Heart left ventricle (tissue), 16 donors: Measurements from ENCODE around the gene CFAP45. TPM values are rescaled to one million over a fixed set of nuclear protein-coding genes. Genes with fewer than 3 reads are reported as not detected.

Source experiments
- ATAC-seq, 4 donors: fragments of 200-7000 bp; cut with Tn5 transposase; one replicate each; pipeline ENCODE4 v1.9.1; 2020 to 2022; ENCODE audit warnings: moderate library complexity in 4 of 4, mild to moderate bottlenecking in 3 of 4, moderate number of reproducible peaks in 1 of 4
- DNase-seq, 5 donors: peaks; one replicate each; pipeline ENCODE4 v3.0.0-alpha.2; 2020
- H3K27ac ChIP-seq, 12 donors: fragments of 200-600 bp; sonication (generic) in 4 of 12; one replicate each; pipeline versions ENCODE4 v1.5.0 to v1.8.0; 2016 to 2022; ENCODE audit warnings: mild to moderate bottlenecking in 2 of 12
- H3K27me3 ChIP-seq, 9 donors: fragments of 200-600 bp; sonication (generic) in 2 of 9; one replicate each; pipeline versions ENCODE4 v1.5.1 to v1.8.0; 2016 to 2022; ENCODE audit warnings: mild to moderate bottlenecking in 3 of 9
- H3K36me3 ChIP-seq, 9 donors: fragments of 200-600 bp; sonication (generic) in 2 of 9; one replicate each; pipeline versions ENCODE4 v1.5.0 to v1.8.0; 2018 to 2022; ENCODE audit warnings: mild to moderate bottlenecking in 2 of 9
- H3K4me1 ChIP-seq, 12 donors: fragments of 200-600 bp; sonication (generic) in 4 of 12; one replicate each; pipeline versions ENCODE4 v1.5.0 to v1.8.0; 2016 to 2022; ENCODE audit warnings: mild to moderate bottlenecking in 3 of 12
- H3K4me3 ChIP-seq, 12 donors: fragments of 200-600 bp; sonication (generic) in 4 of 12; one replicate each; pipeline versions ENCODE4 v1.5.0 to v1.8.0; 2017 to 2022; ENCODE audit warnings: mild to moderate bottlenecking in 9 of 12, moderate library complexity in 4 of 12
- H3K9me3 ChIP-seq, 12 donors: fragments of 200-600 bp; sonication (generic) in 4 of 12; one replicate each; pipeline versions ENCODE4 v1.5.0 to v1.8.0; 2016 to 2022; ENCODE audit warnings: mild to moderate bottlenecking in 1 of 12
- CTCF ChIP-seq, 12 donors: fragments of 200-600 bp; sonication (generic) in 4 of 12; IDR thresholded peaks; one replicate each; pipeline versions ENCODE4 v1.5.0 to v1.8.0; 2018 to 2022; ENCODE audit warnings: antibody characterized with exemption in 12 of 12, mild to moderate bottlenecking in 5 of 12
- POLR2A ChIP-seq, 2 donors: fragments of 450-650 bp; IDR thresholded peaks; one replicate each; pipeline ENCODE4 v1.6.1; 2017; ENCODE audit warnings: antibody characterized with exemption in 2 of 2, mild to moderate bottlenecking in 2 of 2, moderate library complexity in 2 of 2
- WGBS, 4 donors: extraction: QIAGEN DNeasy Blood & Tissue Kit in 2 of 4; methylation state at CpG; one replicate each; pipeline versions ENCODE4 v1.1.5 to v1.1.7; 2013 to 2018; 5-methylcytosine and 5-hydroxymethylcytosine counted together
- intact Hi-C, 10 donors: fragments of 100-400 bp; cut with DNase I; formaldehyde crosslinking; loops; one replicate each; pipeline versions ENCODE4 v1.11.1 to v1.14.2; 2022
- polyA plus RNA-seq, 2 donors: library from polyadenylated mRNA; stranded (reverse); fragments of 200-250 nt; gene quantifications; one replicate each; pipeline ENCODE4 v1.2.3, GENCODE V29; 2013
- total RNA-seq, 9 donors: library from RNA; depleted of rRNA in 2 of 9; stranded (reverse); fragments of >200 nt in 2 of 9; fragmentation: NEBNext Ultra II Directional in 3 of 9; extraction: Animal tissue kit (Norgen Biotek cat#: 25700) in 3 of 9; gene quantifications; one replicate each; pipeline versions ENCODE4 v1.1.0 to v1.2.4, GENCODE V29; 2016 to 2023
- donor health status: ischemic (EF 13 %, LVEDD 7.1; RV severe dilation, severe dysfunction).
- donor health status: healthy with polysubstance abuse.
- donor health status: DM: no; HTN: yes; CAD: no.
- donor health status: DM: no; HTN: no; CAD: no.
- donor health status: ischemic (EF 25% LVEDD 6.9; RV normal size, moderate dysfunction).
- donor health status: ischemic (EF 25% LVEDD 5.7; RV mildly dilated, moderate dysfunction).
- donor health status: healthy.
- donor health status: DM: yes; HTN: yes; CAD: no.
- donor health status: ischemic (EF 35%, LVEDD 5.7; RV mildly dilated, moderate dysfunction).
- donor health status: nonischemic (EF 11% LVEDD 7.7; RV severe dilation, severe dysfunction).
- donor health status: DM: yes; HTN: yes; CAD: no.
- donor health status: PGD.
- donor health status: ischemic (EF 29% LVEDD 5.4; RV normal size, mild dysfunction).
- donor health status: nonischemic (EF 23%, LVEDD 6.1; RV moderate dilation, normal function).

Gene CFAP45
- total and polyA plus RNA-seq, 11 donors = 0.29 to 1.8 (median 0.62) TPM; not detected in 2

GRCh38 chr1:159828581-159829272 lies 71.2 kb downstream of the CFAP45 start:
- intact Hi-C loops = no loop called here
- ATAC-seq = peak in 1 of 4 donors; percentile 19

GRCh38 chr1:159828176-159828575 lies 71.8 kb downstream of the CFAP45 start:
- 48 to 95% (median 71%) methylated on average over 3 of the region's 3 CpGs for WGBS, 4 donors
- intact Hi-C loops = no loop called here
- Histone ChIP-seq H3K36me3 (peaks cover 0 to 10% (median 0%) of the 10 kb centered on the region in 9 donors), H3K27me3 (peaks cover 0 to 6% (median 0%) of the 10 kb centered on the region in 9 donors), H3K4me1 (peaks cover 0 to 74% (median 0%) of the 10 kb centered on the region in 12 donors), H3K4me3 (peak overlapping the region in 1 of 12 donors; percentile 58), H3K9me3 (no peaks in the 10 kb centered on the region), H3K27ac (peak overlapping the region in 1 of 12 donors; percentile 91)
- ATAC-seq = no peak
- no peak for DNase-seq
- no peak for TF ChIP-seq CTCF (IDR thresholded peaks at IDR 0.05)
- TF ChIP-seq POLR2A (IDR thresholded peaks at IDR 0.05) = no peak

More at GRCh38 chr1:159828581-159829272, 71.2 kb downstream of the CFAP45 start:
- peak overlapping the region in 1 of 12 donors; percentile 58 for H3K4me3 ChIP-seq
- TF ChIP-seq CTCF (IDR thresholded peaks at IDR 0.05) = no peak
- TF ChIP-seq POLR2A (IDR thresholded peaks at IDR 0.05) = no peak
- no peaks in the 10 kb centered on the region for H3K9me3 ChIP-seq
- no peak for DNase-seq
- peaks cover 0 to 6% (median 0%) of the 10 kb centered on the region in 9 donors for H3K27me3 ChIP-seq
- H3K27ac ChIP-seq = peak overlapping the region in 1 of 12 donors; percentile 91
- H3K4me1 ChIP-seq = peaks cover 0 to 68% (median 0%) of the 10 kb centered on the region in 12 donors
- peaks cover 0 to 15% (median 0%) of the 10 kb centered on the region in 9 donors for H3K36me3 ChIP-seq
- 86 to 89% (median 88%) methylated on average over 11 of the region's 11 CpGs for WGBS, 4 donors

GRCh38 chr1:159827549-159827948 lies 72.4 kb downstream of the CFAP45 start:
- Histone ChIP-seq H3K4me3 (peak overlapping the region in 3 of 12 donors; percentile 4 to 58 (median 7)), H3K27ac (peak overlapping the region in 1 of 12 donors; percentile 91), H3K36me3 (peaks cover 0 to 3% (median 0%) of the 10 kb centered on the region in 9 donors), H3K27me3 (peaks cover 0 to 10% (median 0%) of the 10 kb centered on the region in 9 donors), H3K9me3 (no peaks in the 10 kb centered on the region), H3K4me1 (peaks cover 0 to 74% (median 0%) of the 10 kb centered on the region in 12 donors)
- TF ChIP-seq POLR2A (IDR thresholded peaks at IDR 0.05) = no peak
- TF ChIP-seq CTCF (IDR thresholded peaks at IDR 0.05) = no peak
- DNase-seq = no peak
- ATAC-seq = no peak
- intact Hi-C loops = no loop called here
- WGBS, 4 donors = 95 to 100% (median 96%) methylated on average over 3 of the region's 3 CpGs

GRCh38 chr1:159827102-159827490 lies 72.9 kb downstream of the CFAP45 start:
- DNase-seq = no peak
- no peaks in the 10 kb centered on the region for H3K36me3 ChIP-seq
- 83 to 89% (median 87%) methylated on average over 6 of the region's 6 CpGs for WGBS, 4 donors
- intact Hi-C loops = no loop called here
- H3K4me3 ChIP-seq = peak overlapping the region in 4 of 12 donors; percentile 4 to 58 (median 8)
- peaks cover 0 to 10% (median 0%) of the 10 kb centered on the region in 9 donors for H3K27me3 ChIP-seq
- no peak for ATAC-seq
- H3K9me3 ChIP-seq = no peaks in the 10 kb centered on the region
- H3K27ac ChIP-seq = peak overlapping the region in 2 of 12 donors; percentile 13 to 91
- no peak for TF ChIP-seq POLR2A (IDR thresholded peaks at IDR 0.05)
- TF ChIP-seq CTCF (IDR thresholded peaks at IDR 0.05) = no peak
- H3K4me1 ChIP-seq = peaks cover 0 to 74% (median 0%) of the 10 kb centered on the region in 12 donors
